H9 (cell line): ENCODE data around the gene TGFBI. TPM values are rescaled to one million over a fixed set of nuclear protein-coding genes. Genes with fewer than 3 reads are reported as not detected.

Source experiments
- DNase-seq: peaks from one replicate; pipeline ENCODE4 v3.0.0-alpha.2; 2017
- H2AFZ ChIP-seq: one replicate; pipeline ENCODE4 v1.6.1; 2013; ENCODE audit warnings: mild to moderate bottlenecking, low read length, control low read depth, moderate library complexity
- H2AK5ac ChIP-seq: 2 replicates; pipeline ENCODE4 v1.6.1; 2013; ENCODE audit warnings: low read length, control low read depth, mixed read lengths; ENCODE audit not compliant: insufficient read length
- H2BK120ac ChIP-seq: one replicate; pipeline ENCODE4 v1.6.1; 2013; ENCODE audit warnings: low read depth, mild to moderate bottlenecking, low read length, control low read depth, inconsistent platforms; ENCODE audit not compliant: poor library complexity, severe bottlenecking
- H2BK12ac ChIP-seq: 2 replicates; pipeline ENCODE4 v1.6.1; 2013; ENCODE audit warnings: low read length, control low read depth, mixed read lengths, low read depth; ENCODE audit not compliant: insufficient read length
- H2BK15ac ChIP-seq: 2 replicates; pipeline ENCODE4 v1.6.1; 2013; ENCODE audit warnings: low read depth, low read length, control low read depth
- H2BK20ac ChIP-seq: one replicate; pipeline ENCODE4 v1.6.1; 2013; ENCODE audit warnings: low read depth, mild to moderate bottlenecking, low read length, control low read depth, inconsistent platforms; ENCODE audit not compliant: poor library complexity, severe bottlenecking
- H2BK5ac ChIP-seq: 2 replicates; pipeline ENCODE4 v1.6.1; 2013; ENCODE audit warnings: low read length, control low read depth, mixed read lengths; ENCODE audit not compliant: insufficient read length
- H3K14ac ChIP-seq: 2 replicates; pipeline ENCODE4 v1.6.1; 2013; ENCODE audit warnings: low read length, control low read depth; ENCODE audit not compliant: insufficient read depth
- H3K18ac ChIP-seq: 2 replicates; pipeline ENCODE4 v1.6.1; 2013; ENCODE audit warnings: low read depth, mild to moderate bottlenecking, mixed read lengths, low read length, control low read depth; ENCODE audit not compliant: insufficient read length
- H3K23ac ChIP-seq: 2 replicates; pipeline ENCODE4 v1.6.1; 2013; ENCODE audit warnings: low read length, control low read depth, mixed read lengths, low read depth; ENCODE audit not compliant: insufficient read length
- H3K23me2 ChIP-seq: 2 replicates; pipeline ENCODE4 v1.6.1; 2013; ENCODE audit warnings: low read depth, mild to moderate bottlenecking, mixed read lengths, low read length, control low read depth; ENCODE audit not compliant: insufficient read length, poor library complexity, severe bottlenecking
- H3K27ac ChIP-seq: 2 replicates; pipeline ENCODE4 v1.5.1; 2013; ENCODE audit warnings: low read length, control low read depth, mixed read lengths, low read depth; ENCODE audit not compliant: insufficient read length
- H3K27me3 ChIP-seq: 2 replicates; pipeline ENCODE4 v1.6.1; 2013; ENCODE audit warnings: low read length, control low read depth, inconsistent platforms; ENCODE audit not compliant: insufficient read depth
- H3K4ac ChIP-seq: 2 replicates; pipeline ENCODE4 v1.6.1; 2013; ENCODE audit warnings: low read depth, mild to moderate bottlenecking, control low read depth, inconsistent platforms, low read length, moderate library complexity
- H3K4me1 ChIP-seq: 2 replicates; pipeline ENCODE4 v1.6.1; 2013; ENCODE audit warnings: low read length, control low read depth, inconsistent platforms; ENCODE audit not compliant: insufficient read depth
- H3K4me2 ChIP-seq: 2 replicates; pipeline ENCODE4 v1.6.1; 2013; ENCODE audit warnings: low read length, control low read depth, mixed read lengths; ENCODE audit not compliant: insufficient read length, insufficient read depth
- H3K56ac ChIP-seq: 2 replicates; pipeline ENCODE4 v1.6.1; 2013; ENCODE audit warnings: low read depth, mild to moderate bottlenecking, mixed read lengths, low read length, control low read depth; ENCODE audit not compliant: insufficient read length
- H3K79me1 ChIP-seq: 2 replicates; pipeline ENCODE4 v1.6.1; 2013; ENCODE audit warnings: low read depth, mild to moderate bottlenecking, moderate library complexity, low read length, control low read depth, inconsistent platforms; ENCODE audit not compliant: insufficient read depth, poor library complexity, severe bottlenecking
- H3K79me2 ChIP-seq: 2 replicates; pipeline ENCODE4 v1.6.1; 2013; ENCODE audit warnings: low read length, control low read depth, inconsistent platforms; ENCODE audit not compliant: insufficient read depth
- H3K9ac ChIP-seq: 2 replicates; pipeline ENCODE4 v1.6.1; 2013; ENCODE audit warnings: low read length, control low read depth, mixed read lengths; ENCODE audit not compliant: insufficient read length; ENCODE audit errors: extremely low read depth
- H3K9me3 ChIP-seq: one replicate; pipeline ENCODE4 v1.6.1; 2013; ENCODE audit warnings: low read depth, low read length, inconsistent platforms; ENCODE audit not compliant: control insufficient read depth
- H3T11ph ChIP-seq: one replicate; pipeline ENCODE4 v1.6.1; 2013; ENCODE audit warnings: mild to moderate bottlenecking, low read length, control low read depth, inconsistent platforms
- H4K20me1 ChIP-seq: one replicate; pipeline ENCODE4 v1.6.1; 2013; ENCODE audit not compliant: control insufficient read depth, insufficient read length, insufficient read depth
- H4K5ac ChIP-seq: 2 replicates; pipeline ENCODE4 v1.6.1; 2013; ENCODE audit warnings: low read depth, mild to moderate bottlenecking, mixed read lengths, low read length, control low read depth; ENCODE audit not compliant: insufficient read length
- H4K8ac ChIP-seq: replicated peaks from 2 replicates; pipeline ENCODE4 v1.6.1; 2013; ENCODE audit warnings: low read length, control low read depth, mixed read lengths, low read depth; ENCODE audit not compliant: insufficient read length
- H4K91ac ChIP-seq: 2 replicates; pipeline ENCODE4 v1.6.1; 2013; ENCODE audit warnings: low read depth, mild to moderate bottlenecking, moderate library complexity, mixed read lengths, low read length, control low read depth; ENCODE audit not compliant: insufficient read length
- H3K27ac Mint-ChIP-seq, 3 experiments: 2 replicates in 2 of 3; 3 replicates in 1 of 3; pipeline ENCODE4 v1.8.0; 2020 to 2021; ENCODE audit warnings: mixed read lengths in 3 of 3, mild to moderate bottlenecking in 1 of 3, moderate library complexity in 1 of 3
- H3K27me3 Mint-ChIP-seq: 2 replicates; pipeline ENCODE4 v1.8.0; 2021; ENCODE audit warnings: low read depth, mild to moderate bottlenecking, moderate library complexity, mixed read lengths
- H3K36me3 Mint-ChIP-seq, 3 experiments: 2 replicates in 2 of 3; 3 replicates in 1 of 3; pipeline ENCODE4 v1.8.0; 2020 to 2021; ENCODE audit warnings: low read depth in 3 of 3, mixed read lengths in 3 of 3; ENCODE audit not compliant: insufficient read depth in 1 of 3
- H3K4me1 Mint-ChIP-seq, 2 experiments: 2 replicates each; pipeline ENCODE4 v1.8.0; 2020; ENCODE audit warnings: mixed read lengths in 2 of 2
- H3K4me3 Mint-ChIP-seq, 2 experiments: 2 replicates in 1 of 2; 3 replicates in 1 of 2; pipeline ENCODE4 v1.8.0; 2020 to 2021; ENCODE audit warnings: mild to moderate bottlenecking in 2 of 2, mixed read lengths in 2 of 2, moderate library complexity in 1 of 2
- H3K9me3 Mint-ChIP-seq, 2 experiments: 2 replicates in 1 of 2; 3 replicates in 1 of 2; pipeline ENCODE4 v1.8.0; 2020; ENCODE audit warnings: mild to moderate bottlenecking in 2 of 2, mixed read lengths in 2 of 2, moderate library complexity in 1 of 2
- CTCF ChIP-seq: fragments of 200-600 bp; sonication (generic); conservative IDR thresholded peaks from 3 replicates; pipeline ENCODE4 v1.8.0; 2021; ENCODE audit warnings: antibody characterized with exemption, mild to moderate bottlenecking
- WGBS: extraction: QIAGEN DNeasy Blood & Tissue Kit; methylation state at CpG from one replicate; pipeline ENCODE4 v1.1.7; 2013; ENCODE audit warnings: missing lambda C conversion rate, low lambda C conversion rate, mixed read lengths; ENCODE audit not compliant: insufficient read length; ENCODE audit errors: extremely low coverage; 5-methylcytosine and 5-hydroxymethylcytosine counted together
- total RNA-seq: library from RNA; stranded (reverse); gene quantifications from 2 replicates; pipeline ENCODE4 v1.2.1, GENCODE V29; 2021

Gene TGFBI
- total RNA-seq, 1 experiment from 2014 or later = 4.7 TPM

GRCh38 chr5:136056771-136057335, 28.1 kb downstream of the TGFBI start:
- Histone ChIP-seq H3K79me1 (no peaks in the 10 kb centered on the region), H3K23me2 (no peaks in the 10 kb centered on the region), H2BK15ac (no peak overlapping the region), H3K4me2 (no peak overlapping the region), H3K56ac (no peak overlapping the region), H3K27ac (no peak overlapping the region), H3K27me3 (no peaks in the 10 kb centered on the region), H3K14ac (no peak overlapping the region), H3K9me3 (no peaks in the 10 kb centered on the region), H4K91ac (no peak overlapping the region), H3K4ac (no peak overlapping the region), H3T11ph (no peak overlapping the region), H3K4me1 (no peaks in the 10 kb centered on the region), H4K8ac (no peak overlapping the region), H2BK12ac (no peak overlapping the region), H4K5ac (no peak overlapping the region), H4K20me1 (peaks cover 2% of the 10 kb centered on the region), H2AK5ac (no peak overlapping the region), H2BK5ac (no peak overlapping the region), H3K18ac (no peak overlapping the region), H2BK120ac (no peak overlapping the region), H3K79me2 (no peaks in the 10 kb centered on the region), H2BK20ac (no peak overlapping the region), H2AFZ (no peak overlapping the region), H3K9ac (no peak overlapping the region), H3K23ac (no peak overlapping the region)
- no peaks in the 10 kb centered on the region for H3K9me3 Mint-ChIP-seq
- WGBS = no CpG with 5 or more reads among the region's 8 CpGs
- H3K4me1 Mint-ChIP-seq = peaks cover 12 to 15% of the 10 kb centered on the region in 2 experiments
- no peak for TF ChIP-seq CTCF
- H3K27ac Mint-ChIP-seq = no peak overlapping the region
- no peaks in the 10 kb centered on the region for H3K36me3 Mint-ChIP-seq
- peaks cover 2% of the 10 kb centered on the region; the same call in 1 of the 2 replicates for H3K27me3 Mint-ChIP-seq
- no peak overlapping the region for H3K4me3 Mint-ChIP-seq
- no peak for DNase-seq
